HG02973 (cell line): ENCODE results near the gene KTN1.
A peak's percentile ranks its signal among the peaks of the same experiment; 100 is the strongest.

Source experiments
- ATAC-seq: cut with Tn5 transposase; IDR thresholded peaks from one replicate; pipeline ENCODE4 v1.9.1; 2021; ENCODE audit warnings: moderate library complexity; ENCODE audit not compliant: unreplicated experiment

KTN1 gene

GRCh38 chr14:55711175-55711811 lies 131.3 kb downstream of the KTN1 start:
- no peak for ATAC-seq

- ATAC-seq, result no peak
Measured at GRCh38 chr14:55712491-55712890, 132.5 kb downstream of the KTN1 start.

- ATAC-seq, result no peak
Measured at GRCh38 chr14:55713486-55713885, 133.5 kb downstream of the KTN1 start.

- peak; percentile 71 for ATAC-seq
Measured at GRCh38 chr14:55715889-55716288, 135.9 kb downstream of the KTN1 start.

GRCh38 chr14:55717621-55718020 lies 137.6 kb downstream of the KTN1 start:
- ATAC-seq, result no peak

- ATAC-seq, result no peak
Measured at GRCh38 chr14:55718551-55718950, 138.5 kb downstream of the KTN1 start.

GRCh38 chr14:55720796-55721195 lies 140.8 kb downstream of the KTN1 start:
- no peak for ATAC-seq

GRCh38 chr14:55721353-55721752 lies 141.3 kb downstream of the KTN1 start:
- no peak for ATAC-seq

- no peak for ATAC-seq
Measured at GRCh38 chr14:55722054-55722453, 142.0 kb downstream of the KTN1 start.

GRCh38 chr14:55724736-55725135 lies 144.7 kb downstream of the KTN1 start:
- no peak for ATAC-seq

- no peak for ATAC-seq
Measured at GRCh38 chr14:55730592-55731310, 150.7 kb downstream of the KTN1 start.

GRCh38 chr14:55731311-55731872 lies 151.4 kb downstream of the KTN1 start:
- no peak for ATAC-seq

GRCh38 chr14:55731881-55732498 lies 152.0 kb downstream of the KTN1 start:
- no peak for ATAC-seq

GRCh38 chr14:55733599-55733998 lies 153.6 kb downstream of the KTN1 start:
- ATAC-seq, result no peak
